A204.1 (cell line): ENCODE data around the gene YIPF6.
A peak's percentile ranks its signal among the peaks of the same experiment; 100 is the strongest.
"Not testable (repeated sequence)": the region's sequence is repeated elsewhere in the genome, so short reads cannot be mapped to it uniquely, and the experiment has no call there.

Source experiments
- FAIRE-seq: peaks from 2 replicates; lab custom pipeline; 2012; peaks lifted over from hg19 to GRCh38; lab: Jason Lieb, UNC

Gene YIPF6

GRCh38 chrX:68498508-68499379 is at the start of gene YIPF6:
Gene YIPF6 (plus strand): TSS chrX:68499051. CDS start chrX:68499067, 16 bp downstream.
- FAIRE-seq = no peak

GRCh38 chrX:68451720-68452119 is 47.1 kb upstream of the YIPF6 start:
- no peak for FAIRE-seq

- FAIRE-seq = no peak
Measured at GRCh38 chrX:68454476-68455150, 44.2 kb upstream of the YIPF6 start.

- no peak for FAIRE-seq
Measured at GRCh38 chrX:68455151-68455510, 43.7 kb upstream of the YIPF6 start.

- FAIRE-seq = no peak
Measured at GRCh38 chrX:68461093-68461492, 37.8 kb upstream of the YIPF6 start.

GRCh38 chrX:68461576-68461975 is 37.3 kb upstream of the YIPF6 start:
- FAIRE-seq = no peak

GRCh38 chrX:68462197-68462596 is 36.7 kb upstream of the YIPF6 start:
- FAIRE-seq = no peak

GRCh38 chrX:68462653-68463052 is 36.2 kb upstream of the YIPF6 start:
- peak; percentile 70 for FAIRE-seq

GRCh38 chrX:68463880-68464279 is 35.0 kb upstream of the YIPF6 start:
- no peak for FAIRE-seq

- FAIRE-seq = no peak
Measured at GRCh38 chrX:68464796-68465195, 34.1 kb upstream of the YIPF6 start.

GRCh38 chrX:68480969-68481368 is 17.9 kb upstream of the YIPF6 start:
- FAIRE-seq = no peak

- not testable (repeated sequence) for FAIRE-seq
Measured at GRCh38 chrX:68486198-68486597, 12.7 kb upstream of the YIPF6 start.

GRCh38 chrX:68487254-68487653 is 11.6 kb upstream of the YIPF6 start:
- FAIRE-seq = no peak

- FAIRE-seq = no peak
Measured at GRCh38 chrX:68487924-68488323, 10.9 kb upstream of the YIPF6 start.

GRCh38 chrX:68488657-68489056 is 10.2 kb upstream of the YIPF6 start:
- FAIRE-seq = no peak

GRCh38 chrX:68490644-68491043 is 8.2 kb upstream of the YIPF6 start:
- no peak for FAIRE-seq

GRCh38 chrX:68492583-68492982 is 6.3 kb upstream of the YIPF6 start:
- FAIRE-seq = no peak

- FAIRE-seq = not testable (repeated sequence)
Measured at GRCh38 chrX:68493776-68494175, 5.1 kb upstream of the YIPF6 start.

- no peak for FAIRE-seq
Measured at GRCh38 chrX:68498044-68498507, 775 bp upstream of the YIPF6 start.

GRCh38 chrX:68499543-68500504 is 973 bp downstream of the YIPF6 start:
- no peak for FAIRE-seq

GRCh38 chrX:68503836-68504636 is 5.2 kb downstream of the YIPF6 start:
- no peak for FAIRE-seq

GRCh38 chrX:68506649-68507048 is 7.8 kb downstream of the YIPF6 start:
- no peak for FAIRE-seq
